GM12872 (cell line): Measurements from ENCODE around the gene OSBPL9.

Experiments
- TF ChIP-seq, protein P1 (sequence below): IDR thresholded peaks from 3 replicates; pipeline ENCODE4 v1.5.1; 2011; ENCODE audit warnings: low read depth, mild to moderate bottlenecking, low read length, moderate library complexity; ENCODE audit not compliant: insufficient read depth

OSBPL9 gene

DNA sequence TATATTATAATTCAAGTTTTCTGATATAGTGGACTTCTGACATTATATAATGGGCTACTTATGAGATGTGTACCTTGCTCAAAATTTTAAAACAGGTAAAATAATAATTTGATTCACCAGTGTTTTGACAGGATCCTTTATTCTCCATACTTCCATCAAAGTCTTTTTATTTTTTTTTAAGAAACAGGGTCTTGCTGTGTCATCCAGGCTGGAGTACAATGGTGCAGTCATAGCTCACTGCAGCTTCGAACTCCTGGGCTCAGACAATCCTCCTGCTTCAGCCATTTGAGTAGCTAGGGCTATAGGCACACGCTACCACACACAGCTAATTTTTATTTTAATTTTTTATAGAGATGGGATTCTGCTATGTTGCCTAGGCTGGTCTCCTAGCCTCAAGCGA, 132.3 kb downstream of the OSBPL9 start:
- TF ChIP-seq, protein P1, sequence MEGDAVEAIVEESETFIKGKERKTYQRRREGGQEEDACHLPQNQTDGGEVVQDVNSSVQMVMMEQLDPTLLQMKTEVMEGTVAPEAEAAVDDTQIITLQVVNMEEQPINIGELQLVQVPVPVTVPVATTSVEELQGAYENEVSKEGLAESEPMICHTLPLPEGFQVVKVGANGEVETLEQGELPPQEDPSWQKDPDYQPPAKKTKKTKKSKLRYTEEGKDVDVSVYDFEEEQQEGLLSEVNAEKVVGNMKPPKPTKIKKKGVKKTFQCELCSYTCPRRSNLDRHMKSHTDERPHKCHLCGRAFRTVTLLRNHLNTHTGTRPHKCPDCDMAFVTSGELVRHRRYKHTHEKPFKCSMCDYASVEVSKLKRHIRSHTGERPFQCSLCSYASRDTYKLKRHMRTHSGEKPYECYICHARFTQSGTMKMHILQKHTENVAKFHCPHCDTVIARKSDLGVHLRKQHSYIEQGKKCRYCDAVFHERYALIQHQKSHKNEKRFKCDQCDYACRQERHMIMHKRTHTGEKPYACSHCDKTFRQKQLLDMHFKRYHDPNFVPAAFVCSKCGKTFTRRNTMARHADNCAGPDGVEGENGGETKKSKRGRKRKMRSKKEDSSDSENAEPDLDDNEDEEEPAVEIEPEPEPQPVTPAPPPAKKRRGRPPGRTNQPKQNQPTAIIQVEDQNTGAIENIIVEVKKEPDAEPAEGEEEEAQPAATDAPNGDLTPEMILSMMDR: no peak

DNA sequence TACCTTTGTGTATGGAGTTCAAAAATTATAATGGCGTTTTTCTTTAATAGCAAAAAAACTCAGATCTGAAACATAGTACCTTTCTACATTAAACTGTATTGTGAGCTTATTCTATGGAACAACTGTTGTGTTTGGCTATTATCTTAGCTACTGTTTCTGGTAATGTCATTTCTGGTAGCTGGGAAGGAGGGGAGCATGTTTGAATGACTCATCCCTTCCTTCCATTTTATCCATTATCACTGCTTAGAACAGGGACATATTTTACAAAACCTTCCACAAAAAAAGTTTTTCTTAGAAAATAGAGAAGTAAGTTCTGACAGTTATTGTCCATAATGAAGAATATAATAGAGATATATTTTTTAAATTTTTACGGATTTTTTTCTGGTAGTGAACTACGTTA, 133.3 kb downstream of the OSBPL9 start:
- TF ChIP-seq, protein P1: no peak

DNA sequence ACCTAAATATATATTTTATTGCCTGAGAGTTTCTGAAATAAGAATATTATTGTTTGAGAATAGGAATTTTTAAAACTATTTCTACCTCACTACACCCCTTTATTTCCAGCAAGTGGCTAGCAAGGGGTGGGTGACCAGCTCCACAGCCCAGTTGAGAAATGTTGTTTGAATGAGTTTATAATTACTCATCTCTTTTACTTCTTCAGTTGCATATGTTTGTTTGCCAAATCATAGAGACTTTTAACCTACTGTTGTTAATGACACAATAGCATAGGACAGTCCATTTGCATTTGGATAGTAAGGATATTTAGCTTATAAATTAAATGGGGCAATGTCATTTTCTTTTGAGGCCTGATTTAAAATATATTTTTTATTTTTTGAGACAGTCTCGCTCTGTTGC, 133.8 kb downstream of the OSBPL9 start:
- TF ChIP-seq, protein P1: no peak

DNA sequence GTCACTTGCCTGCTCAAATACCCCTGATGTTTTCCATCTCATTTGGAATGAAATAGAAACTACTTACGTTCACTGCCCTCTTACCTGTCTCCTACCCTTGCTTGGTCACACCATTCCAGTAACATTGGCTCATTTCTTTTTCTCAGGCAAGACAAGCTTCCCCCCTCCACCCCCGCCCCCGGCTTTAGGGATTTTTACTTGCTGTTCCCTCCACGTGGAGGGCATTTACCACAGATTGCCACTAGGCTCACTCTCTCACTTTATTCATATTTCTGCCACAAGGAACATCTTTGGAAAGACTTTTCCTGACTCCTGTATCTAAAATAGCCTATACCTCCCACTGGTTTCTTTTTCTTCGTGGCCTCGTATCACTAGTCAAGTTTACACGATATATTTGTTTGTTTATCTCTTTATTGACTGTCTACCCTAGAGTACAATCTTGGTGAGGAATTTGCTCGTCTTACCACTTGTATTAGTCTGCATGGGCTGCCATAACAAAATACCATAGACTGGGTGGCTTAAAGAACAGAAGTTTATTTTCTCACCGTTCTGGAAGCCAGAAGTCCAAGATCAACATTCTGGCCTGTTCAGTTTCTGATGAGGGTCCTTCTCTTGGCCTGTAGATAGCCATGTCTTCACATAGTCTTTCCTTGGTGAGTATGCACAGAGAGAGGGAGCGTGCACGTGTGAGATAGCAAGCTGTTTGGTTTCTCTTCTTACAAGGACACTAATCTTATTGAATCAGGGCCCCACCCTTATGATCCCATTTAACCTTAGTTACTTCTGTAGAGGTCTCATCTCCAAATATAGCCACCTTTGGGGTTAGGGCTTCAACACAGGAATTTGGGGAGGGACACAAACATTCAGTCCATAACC, 135.4 kb downstream of the OSBPL9 start:
- TF ChIP-seq, protein P1: no peak

DNA sequence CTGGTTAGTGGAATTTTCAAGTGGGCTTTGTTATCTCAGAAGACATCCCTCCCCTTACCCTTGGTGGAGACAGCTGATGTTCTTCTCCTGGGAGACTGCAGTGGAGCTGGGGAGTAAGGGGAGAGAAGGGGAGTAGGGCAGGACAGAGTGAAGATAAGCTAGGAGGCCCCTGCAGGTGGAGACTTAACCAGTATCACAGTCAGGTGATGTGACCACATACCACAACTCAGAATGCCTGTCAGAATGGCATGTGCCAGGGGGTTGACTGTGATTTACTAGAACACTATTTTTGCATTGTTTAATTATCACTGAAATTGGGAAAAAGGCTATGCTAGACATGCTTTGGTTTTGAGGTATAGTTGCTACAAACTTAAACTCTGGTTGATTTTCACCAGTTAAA, 137.1 kb downstream of the OSBPL9 start:
- TF ChIP-seq, protein P1: no peak

DNA sequence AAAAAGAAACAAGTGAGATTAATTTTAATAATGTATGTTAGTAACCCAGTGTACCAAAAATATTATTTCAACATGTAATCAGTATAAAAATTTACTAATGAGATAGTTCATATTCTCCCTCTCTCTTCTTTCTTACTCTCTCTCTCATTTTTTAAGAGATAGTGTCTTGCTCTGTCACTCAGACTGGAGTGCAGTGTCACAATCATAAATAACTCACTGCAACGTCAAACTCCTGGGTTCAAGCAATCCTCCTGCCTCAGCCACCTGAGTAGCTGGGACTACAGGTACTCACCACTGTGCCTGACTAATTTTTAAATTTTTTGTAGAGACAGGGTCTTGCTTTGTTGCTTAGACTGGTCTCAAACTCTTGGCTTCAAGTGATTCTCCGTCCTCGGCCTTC, 137.8 kb downstream of the OSBPL9 start:
- TF ChIP-seq, protein P1: no peak

DNA sequence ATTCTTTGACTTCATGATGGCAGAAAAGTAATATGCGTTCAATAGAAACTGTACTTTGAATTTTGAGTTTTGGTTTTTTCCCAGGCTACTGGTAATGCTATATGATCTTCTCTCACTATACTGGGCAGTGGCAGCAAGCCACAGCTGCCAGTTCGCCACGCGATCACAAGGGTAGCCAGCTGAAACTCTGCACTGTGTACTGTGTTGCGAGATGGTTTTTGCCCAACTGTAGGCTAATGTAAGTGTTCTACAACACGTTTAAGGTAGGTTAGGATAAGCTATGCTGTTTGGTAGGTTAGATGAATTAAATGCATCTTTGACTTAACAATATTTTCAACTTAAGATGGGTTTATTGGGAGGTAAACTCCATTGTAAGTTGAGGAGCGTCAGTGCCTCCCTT, 138.5 kb downstream of the OSBPL9 start:
- TF ChIP-seq, protein P1: no peak
